HL-60 (cell line): Measurements from ENCODE around the gene NKAIN2.
"Not testable (repeated sequence)": the region's sequence is repeated elsewhere in the genome, so short reads cannot be mapped to it uniquely, and the experiment has no call there.

ENCODE experiments used
- DNase-seq, 2 experiments: peaks; one replicate each; pipeline ENCODE4 v3.0.0-alpha.2; 2010 to 2020; ENCODE audit warnings: low read depth in 1 of 2, low spot score in 1 of 2
- H3K27ac ChIP-seq: fragments of 250-450 bp; sonication (Bioruptor Pico); replicated peaks from 2 replicates; pipeline ENCODE4 v1.5.1; 2020; ENCODE audit warnings: mild to moderate bottlenecking, moderate library complexity
- H3K27me3 ChIP-seq: fragments of 250-450 bp; sonication (Bioruptor Pico); 2 replicates; pipeline ENCODE4 v1.5.1; 2021; ENCODE audit warnings: mild to moderate bottlenecking, moderate library complexity; ENCODE audit not compliant: insufficient read depth, poor library complexity, severe bottlenecking
- H3K4me3 ChIP-seq: replicated peaks from 2 replicates; pipeline ENCODE4 v1.5.1; 2011; ENCODE audit warnings: mild to moderate bottlenecking, control low read depth, low read length; ENCODE audit not compliant: insufficient read depth
- GABPA ChIP-seq: IDR thresholded peaks from 2 replicates; pipeline ENCODE4 v1.6.1; 2012; ENCODE audit warnings: low read depth
- POLR2AphosphoS5 ChIP-seq: IDR thresholded peaks from 2 replicates; pipeline ENCODE4 v1.6.1; 2012; ENCODE audit warnings: low read depth
- SPI1 ChIP-seq: IDR thresholded peaks from 2 replicates; pipeline ENCODE4 v1.6.1; 2012; ENCODE audit warnings: low read depth, mild to moderate bottlenecking, borderline replicate concordance
- TF ChIP-seq, protein P1 (sequence below): IDR thresholded peaks from 2 replicates; pipeline ENCODE4 v1.6.1; 2012; ENCODE audit warnings: low read depth; ENCODE audit not compliant: insufficient replicate concordance
- TF ChIP-seq, protein P2 (sequence below): IDR thresholded peaks from one replicate; pipeline ENCODE4 v1.5.1; 2011; ENCODE audit warnings: low read length, control low read depth, inconsistent platforms; ENCODE audit not compliant: insufficient read depth

NKAIN2 gene

DNA sequence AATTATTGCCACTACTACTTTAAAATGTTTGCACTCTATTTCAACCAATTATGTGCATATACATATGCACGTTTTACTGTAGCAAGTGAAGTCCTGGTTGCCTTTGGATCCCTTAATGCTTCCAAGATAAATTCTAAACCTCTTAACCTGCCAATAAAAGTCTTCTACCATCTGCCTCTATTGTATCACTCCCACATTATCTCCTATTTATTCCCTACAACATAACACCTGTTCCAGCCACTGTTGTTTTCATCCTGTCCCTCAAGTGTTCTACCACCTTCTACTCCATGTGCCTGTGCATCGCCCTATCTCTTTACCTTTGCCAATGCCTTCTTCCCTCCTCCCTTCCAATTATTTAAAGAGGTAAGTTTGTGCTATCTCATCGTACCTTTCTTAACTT lies 659.6 kb downstream of the NKAIN2 start:
- Histone ChIP-seq H3K27me3 (no peaks in the 10 kb centered on the region), H3K27ac (no peak overlapping the region), H3K4me3 (no peak overlapping the region)
- DNase-seq = no peak
- TF ChIP-seq GABPA (no peak), POLR2AphosphoS5 (no peak), SPI1 (no peak)
- TF ChIP-seq, protein P1, sequence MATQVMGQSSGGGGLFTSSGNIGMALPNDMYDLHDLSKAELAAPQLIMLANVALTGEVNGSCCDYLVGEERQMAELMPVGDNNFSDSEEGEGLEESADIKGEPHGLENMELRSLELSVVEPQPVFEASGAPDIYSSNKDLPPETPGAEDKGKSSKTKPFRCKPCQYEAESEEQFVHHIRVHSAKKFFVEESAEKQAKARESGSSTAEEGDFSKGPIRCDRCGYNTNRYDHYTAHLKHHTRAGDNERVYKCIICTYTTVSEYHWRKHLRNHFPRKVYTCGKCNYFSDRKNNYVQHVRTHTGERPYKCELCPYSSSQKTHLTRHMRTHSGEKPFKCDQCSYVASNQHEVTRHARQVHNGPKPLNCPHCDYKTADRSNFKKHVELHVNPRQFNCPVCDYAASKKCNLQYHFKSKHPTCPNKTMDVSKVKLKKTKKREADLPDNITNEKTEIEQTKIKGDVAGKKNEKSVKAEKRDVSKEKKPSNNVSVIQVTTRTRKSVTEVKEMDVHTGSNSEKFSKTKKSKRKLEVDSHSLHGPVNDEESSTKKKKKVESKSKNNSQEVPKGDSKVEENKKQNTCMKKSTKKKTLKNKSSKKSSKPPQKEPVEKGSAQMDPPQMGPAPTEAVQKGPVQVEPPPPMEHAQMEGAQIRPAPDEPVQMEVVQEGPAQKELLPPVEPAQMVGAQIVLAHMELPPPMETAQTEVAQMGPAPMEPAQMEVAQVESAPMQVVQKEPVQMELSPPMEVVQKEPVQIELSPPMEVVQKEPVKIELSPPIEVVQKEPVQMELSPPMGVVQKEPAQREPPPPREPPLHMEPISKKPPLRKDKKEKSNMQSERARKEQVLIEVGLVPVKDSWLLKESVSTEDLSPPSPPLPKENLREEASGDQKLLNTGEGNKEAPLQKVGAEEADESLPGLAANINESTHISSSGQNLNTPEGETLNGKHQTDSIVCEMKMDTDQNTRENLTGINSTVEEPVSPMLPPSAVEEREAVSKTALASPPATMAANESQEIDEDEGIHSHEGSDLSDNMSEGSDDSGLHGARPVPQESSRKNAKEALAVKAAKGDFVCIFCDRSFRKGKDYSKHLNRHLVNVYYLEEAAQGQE = no peak
- TF ChIP-seq, protein P2, sequence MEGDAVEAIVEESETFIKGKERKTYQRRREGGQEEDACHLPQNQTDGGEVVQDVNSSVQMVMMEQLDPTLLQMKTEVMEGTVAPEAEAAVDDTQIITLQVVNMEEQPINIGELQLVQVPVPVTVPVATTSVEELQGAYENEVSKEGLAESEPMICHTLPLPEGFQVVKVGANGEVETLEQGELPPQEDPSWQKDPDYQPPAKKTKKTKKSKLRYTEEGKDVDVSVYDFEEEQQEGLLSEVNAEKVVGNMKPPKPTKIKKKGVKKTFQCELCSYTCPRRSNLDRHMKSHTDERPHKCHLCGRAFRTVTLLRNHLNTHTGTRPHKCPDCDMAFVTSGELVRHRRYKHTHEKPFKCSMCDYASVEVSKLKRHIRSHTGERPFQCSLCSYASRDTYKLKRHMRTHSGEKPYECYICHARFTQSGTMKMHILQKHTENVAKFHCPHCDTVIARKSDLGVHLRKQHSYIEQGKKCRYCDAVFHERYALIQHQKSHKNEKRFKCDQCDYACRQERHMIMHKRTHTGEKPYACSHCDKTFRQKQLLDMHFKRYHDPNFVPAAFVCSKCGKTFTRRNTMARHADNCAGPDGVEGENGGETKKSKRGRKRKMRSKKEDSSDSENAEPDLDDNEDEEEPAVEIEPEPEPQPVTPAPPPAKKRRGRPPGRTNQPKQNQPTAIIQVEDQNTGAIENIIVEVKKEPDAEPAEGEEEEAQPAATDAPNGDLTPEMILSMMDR = no peak

DNA sequence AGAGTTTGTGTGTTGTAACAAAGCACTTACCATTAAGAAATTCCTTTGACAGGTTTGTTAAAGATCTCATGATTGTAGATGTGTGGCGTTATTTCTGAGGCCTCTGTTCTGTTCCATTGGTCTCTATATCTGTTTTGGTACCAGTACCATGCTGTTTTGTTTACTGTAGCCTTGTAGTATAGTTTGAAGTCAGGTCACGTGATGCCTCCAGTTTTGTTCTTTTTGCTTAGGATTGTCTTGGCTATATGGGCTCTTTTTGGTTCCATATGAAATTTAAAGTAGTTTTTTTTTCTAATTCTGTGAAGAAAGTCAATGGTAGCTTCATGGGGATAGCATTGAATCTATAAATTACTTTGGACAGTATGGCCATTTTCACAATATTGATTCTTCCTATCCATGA lies 660.9 kb downstream of the NKAIN2 start:
- H3K27ac ChIP-seq, H3K27me3 ChIP-seq, DNase-seq, H3K4me3 ChIP-seq: not testable (repeated sequence)

DNA sequence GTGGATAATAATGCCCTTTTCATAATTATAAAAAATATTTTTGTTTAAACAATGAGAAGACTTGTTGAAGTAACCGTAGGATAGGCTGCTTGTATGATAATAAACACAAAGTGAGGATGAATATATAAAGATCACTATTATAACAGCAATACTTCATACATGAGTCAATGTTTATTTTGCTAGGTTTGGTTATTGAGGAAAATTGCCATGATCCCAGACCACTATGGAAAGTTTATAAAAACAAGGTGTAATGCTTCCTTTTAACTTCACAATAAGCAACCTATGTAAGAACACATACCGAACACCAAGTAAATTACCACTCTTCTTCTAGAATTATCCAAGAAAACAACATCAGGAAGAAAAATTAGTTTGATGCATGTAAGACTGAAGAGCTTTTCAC lies 663.3 kb downstream of the NKAIN2 start:
- no peak overlapping the region for H3K4me3 ChIP-seq
- H3K27me3 ChIP-seq = no peaks in the 10 kb centered on the region
- TF ChIP-seq, protein P2 = no peak
- TF ChIP-seq, protein P1 = no peak
- TF ChIP-seq POLR2AphosphoS5 = no peak
- TF ChIP-seq GABPA = no peak
- no peak for TF ChIP-seq SPI1
- H3K27ac ChIP-seq = no peak overlapping the region
- DNase-seq = no peak

DNA sequence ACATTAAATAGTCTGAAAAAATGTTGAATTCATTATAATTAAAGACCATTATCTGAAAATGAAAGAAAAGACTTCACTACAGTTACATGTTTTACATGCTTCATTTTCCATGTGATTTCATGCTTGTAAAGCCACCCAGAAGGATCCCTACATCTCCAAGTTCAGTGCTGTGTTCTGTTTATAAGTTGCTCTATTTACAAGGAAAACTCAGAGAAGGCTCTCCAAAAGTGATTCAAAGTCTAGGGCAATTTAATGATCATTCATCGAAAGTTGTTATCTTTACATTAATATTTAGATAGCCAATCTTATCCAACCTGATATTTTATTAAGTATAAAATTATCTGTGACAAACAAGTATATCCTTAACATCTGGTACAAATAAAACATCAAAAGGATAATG lies 663.7 kb downstream of the NKAIN2 start:
- H3K27me3 ChIP-seq = no peaks in the 10 kb centered on the region
- H3K27ac ChIP-seq = no peak overlapping the region
- no peak overlapping the region for H3K4me3 ChIP-seq
- TF ChIP-seq POLR2AphosphoS5 = no peak
- no peak for TF ChIP-seq GABPA
- TF ChIP-seq SPI1 = no peak
- TF ChIP-seq, protein P2 = no peak
- TF ChIP-seq, protein P1 = no peak
- DNase-seq = no peak
